A549 (cell line): ENCODE data around the gene CACNA1I.

ENCODE experiments used
- CTCF ChIP-seq: fragments of >200 bp; sonication (Bioruptor Twin); formaldehyde crosslinking; IDR thresholded peaks from 3 replicates; pipeline ENCODE4 v1.5.1; 2016
- EHMT2 ChIP-seq: fragments of 200-600 bp; sonication (generic); IDR thresholded peaks from 2 replicates; pipeline ENCODE4 v1.6.1; 2016; ENCODE audit warnings: antibody characterized with exemption, low read depth, mild to moderate bottlenecking, moderate library complexity
- MAX ChIP-seq: IDR thresholded peaks from 2 replicates; pipeline ENCODE4 v1.6.1; 2012

- TF ChIP-seq EHMT2 (no peak), CTCF (no peak), MAX (no peak)
Measured at GRCh38 chr22:39614442-39614841, 43.9 kb downstream of the CACNA1I start.
